Endometrial microvascular endothelial cells (primary cell): Measurements from ENCODE around the gene FAM167B. TPM values are rescaled to one million over a fixed set of nuclear protein-coding genes. Genes with fewer than 3 reads are reported as not detected.
"Not testable (repeated sequence)": the region's sequence is repeated elsewhere in the genome, so short reads cannot be mapped to it uniquely, and the experiment has no call there.

Source experiments
- in situ Hi-C: cut with HindIII; loops from 2 replicates; pipeline ENCODE4 v1.10.0; 2017; ENCODE audit warnings: low sequenced_read_pairs, low pct_unique_long_range_greater_than_20kb; ENCODE audit errors: inconsistent ontology term
- total RNA-seq: library from RNA; depleted of rRNA; stranded (reverse); fragments of >200 nt; gene quantifications from one replicate; pipeline ENCODE4 v1.2.3, GENCODE V29; 2015; ENCODE audit errors: inconsistent ontology term

The FAM167B gene
- total RNA-seq, 1 donor from 2014 or later: 9.3 TPM

DNA sequence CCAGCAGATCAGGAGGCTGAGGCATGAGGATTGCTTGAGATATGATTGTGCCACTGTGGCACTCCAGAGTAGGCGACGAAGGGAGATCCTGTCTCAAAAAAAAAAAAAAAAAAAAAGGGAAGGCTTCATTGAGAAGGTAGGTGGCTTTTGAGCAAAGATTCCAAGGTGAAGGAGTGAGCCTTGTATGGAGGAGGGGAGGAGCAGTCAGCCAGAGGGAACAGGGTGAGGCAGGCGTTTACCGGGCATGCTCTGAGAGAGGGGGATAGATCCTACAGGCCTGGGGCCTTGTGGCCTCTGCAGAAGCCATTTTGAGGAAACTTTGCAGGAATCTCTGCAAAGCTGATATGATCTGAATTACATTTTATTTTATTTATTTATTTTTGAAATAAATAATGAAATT lies 39.7 kb downstream of the FAM167B start:
- in situ Hi-C loops: no loop called here

GRCh38 chr1:32289256-32289655 lies 42.2 kb downstream of the FAM167B start:
- in situ Hi-C loops: no loop called here

- in situ Hi-C loops: no loop called here
These were observed 44.2 kb downstream of the FAM167B start for GRCh38 chr1:32291145-32291707.

DNA sequence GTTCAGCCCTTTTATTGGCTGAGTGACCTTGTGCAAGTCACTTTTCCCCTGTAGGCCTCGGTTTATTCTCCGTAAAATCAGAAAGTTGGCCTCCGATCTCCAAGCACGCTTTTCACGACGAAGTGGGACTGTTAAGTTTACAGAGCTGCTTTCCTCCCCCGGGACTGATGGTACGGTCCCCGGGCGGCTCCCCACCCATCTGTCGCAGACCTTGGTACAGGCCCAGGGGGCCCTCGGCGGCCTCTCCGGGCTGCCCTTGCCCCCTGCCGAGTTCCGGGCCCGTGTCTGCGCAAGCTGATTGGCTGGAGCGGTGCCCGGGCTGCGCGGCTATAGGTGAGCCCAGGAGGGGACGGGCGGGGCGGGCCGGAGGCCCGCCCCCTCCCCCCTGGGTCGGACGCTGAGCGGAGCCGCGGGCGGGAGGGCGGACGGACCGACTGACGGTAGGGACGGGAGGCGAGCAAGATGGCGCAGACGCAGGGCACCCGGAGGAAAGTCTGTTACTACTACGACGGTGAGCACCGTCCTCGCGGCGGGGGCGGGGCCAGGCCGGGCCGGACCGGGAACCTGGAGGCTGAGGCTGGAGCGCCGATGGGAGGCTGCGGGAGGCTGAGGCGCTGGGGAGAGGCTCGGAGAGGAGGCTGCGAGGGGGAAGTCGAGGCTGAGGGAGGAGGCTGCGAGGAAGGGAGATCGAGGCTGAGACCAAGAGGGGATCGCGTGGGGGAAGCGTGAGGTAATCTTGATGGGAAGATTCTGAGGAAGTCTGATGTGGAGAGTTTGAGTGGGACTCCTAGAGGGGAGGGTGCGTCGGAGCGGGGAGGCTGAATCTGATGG lies 44.9 kb downstream of the FAM167B start, which contains the start of gene HDAC1:
Gene HDAC1 (plus strand): TSS at position 376 of the 831 bp plus-strand sequence. CDS start 87 bp downstream, at position 463.
- in situ Hi-C loops: no loop called here

DNA sequence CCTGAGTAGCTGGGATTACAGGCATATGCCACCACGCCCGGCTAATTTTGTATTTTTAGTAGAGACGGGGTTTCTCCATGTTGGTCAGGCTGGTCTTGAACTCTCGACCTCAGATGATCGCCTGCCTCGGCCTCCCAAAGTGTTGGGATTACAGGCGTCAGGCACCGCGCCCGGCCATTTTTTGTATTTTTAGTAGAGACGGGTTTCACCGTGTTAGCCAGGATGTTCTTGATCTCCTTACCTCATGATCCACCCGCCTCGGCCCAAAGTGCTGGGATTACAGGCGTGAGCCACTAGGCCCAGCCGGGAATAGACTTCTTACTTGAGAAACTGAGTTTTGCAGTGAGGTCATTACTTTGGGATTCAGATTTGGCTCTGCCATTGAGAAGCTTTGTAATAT lies 51.2 kb downstream of the FAM167B start:
- in situ Hi-C loops: not testable (repeated sequence)

Other genes with a start within 250 kb of the FAM167B start
- 106 TPM for gene KHDRBS1, start 233.4 kb upstream of the FAM167B start, total RNA-seq
- 19.7 TPM for gene TMEM39B, start 174.3 kb upstream of the FAM167B start, total RNA-seq
- gene KPNA6, start 139.2 kb upstream of the FAM167B start, total RNA-seq: 52.8 TPM
- 69.8 TPM for gene TXLNA, start 67.5 kb upstream of the FAM167B start, total RNA-seq
- gene CCDC28B, start 46.6 kb upstream of the FAM167B start, total RNA-seq: 6.9 TPM
- gene IQCC, start 41.6 kb upstream of the FAM167B start, total RNA-seq: 1.2 TPM
- not detected for gene DCDC2B, start 38.1 kb upstream of the FAM167B start, total RNA-seq
- 16.3 TPM for gene TMEM234, start 24.9 kb upstream of the FAM167B start, total RNA-seq
- 474 TPM for gene EIF3I, start 24.8 kb upstream of the FAM167B start, total RNA-seq
- gene LCK, start 4.0 kb downstream of the FAM167B start, total RNA-seq: not detected
- 173 TPM for gene HDAC1, start 44.9 kb downstream of the FAM167B start, total RNA-seq
- 70.8 TPM for gene MARCKSL1, start 89.0 kb downstream of the FAM167B start, total RNA-seq
- gene FAM229A, start 115.3 kb downstream of the FAM167B start, total RNA-seq: 1.6 TPM
- not detected for gene TSSK3, start 115.3 kb downstream of the FAM167B start, total RNA-seq
- 67.0 TPM for gene BSDC1, start 147.2 kb downstream of the FAM167B start, total RNA-seq
- gene ZBTB8B, start 217.8 kb downstream of the FAM167B start, total RNA-seq: not detected